ENCODE results near the gene ULK4.

ULK4 gene

DNA sequence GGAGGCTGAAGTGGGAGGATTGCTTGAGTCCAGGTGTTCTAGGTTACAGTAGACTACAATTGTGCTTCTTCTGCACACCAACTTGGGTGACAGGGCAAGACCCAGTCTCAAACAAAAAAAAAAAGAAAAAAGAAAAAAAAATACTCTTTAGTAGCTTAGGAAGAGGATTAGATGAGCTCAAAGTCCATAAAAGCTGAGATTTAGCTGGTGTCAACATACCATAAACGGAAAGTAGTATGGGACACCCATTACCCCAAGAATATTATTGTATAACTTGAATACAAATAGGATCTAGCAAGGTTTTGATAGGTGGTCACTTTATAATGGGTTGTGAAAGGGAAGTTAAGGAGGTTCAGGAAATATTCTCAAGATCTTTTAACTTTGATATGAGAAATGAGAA is 38.0 kb upstream of the ULK4 start:
- Histone ChIP-seq H2AFZ (ENCODE audit: low read depth, low read length) (no peak overlapping the region), H3K36me3 (ENCODE audit: insufficient read depth, low read length) (no peaks in the 10 kb centered on the region), H3K27me3 (ENCODE audit: insufficient read depth, low read length, poor library complexity) (peaks cover 6% of the 10 kb centered on the region), H3K9ac (ENCODE audit: low read depth, low read length) (no peak overlapping the region), H4K20me1 (ENCODE audit: insufficient read depth, low read length) (no peaks in the 10 kb centered on the region), H3K27ac (ENCODE audit: low read length) (no peak overlapping the region), H3K4me3 (ENCODE audit: low read depth in 1 of 2, low read length in 2 of 2) (no peak overlapping the region), H3K9me3 (ENCODE audit: insufficient read depth, low read length, severe bottlenecking) (no peaks in the 10 kb centered on the region), H3K4me2 (ENCODE audit: insufficient read depth, low read length) (no peak overlapping the region), H3K4me1 (ENCODE audit: insufficient read depth, low read length) (no peaks in the 10 kb centered on the region), H3K79me2 (ENCODE audit: insufficient read depth, low read length) (no peaks in the 10 kb centered on the region)
- ATAC-seq (ENCODE audit: insufficient read depth, low read depth) (no peak), DNase-seq (no peak)
- no peak for TF ChIP-seq EZH2 (IDR thresholded peaks at IDR 0.05; ENCODE audit: borderline replicate concordance, low read depth, low read length, severe bottlenecking)

DNA sequence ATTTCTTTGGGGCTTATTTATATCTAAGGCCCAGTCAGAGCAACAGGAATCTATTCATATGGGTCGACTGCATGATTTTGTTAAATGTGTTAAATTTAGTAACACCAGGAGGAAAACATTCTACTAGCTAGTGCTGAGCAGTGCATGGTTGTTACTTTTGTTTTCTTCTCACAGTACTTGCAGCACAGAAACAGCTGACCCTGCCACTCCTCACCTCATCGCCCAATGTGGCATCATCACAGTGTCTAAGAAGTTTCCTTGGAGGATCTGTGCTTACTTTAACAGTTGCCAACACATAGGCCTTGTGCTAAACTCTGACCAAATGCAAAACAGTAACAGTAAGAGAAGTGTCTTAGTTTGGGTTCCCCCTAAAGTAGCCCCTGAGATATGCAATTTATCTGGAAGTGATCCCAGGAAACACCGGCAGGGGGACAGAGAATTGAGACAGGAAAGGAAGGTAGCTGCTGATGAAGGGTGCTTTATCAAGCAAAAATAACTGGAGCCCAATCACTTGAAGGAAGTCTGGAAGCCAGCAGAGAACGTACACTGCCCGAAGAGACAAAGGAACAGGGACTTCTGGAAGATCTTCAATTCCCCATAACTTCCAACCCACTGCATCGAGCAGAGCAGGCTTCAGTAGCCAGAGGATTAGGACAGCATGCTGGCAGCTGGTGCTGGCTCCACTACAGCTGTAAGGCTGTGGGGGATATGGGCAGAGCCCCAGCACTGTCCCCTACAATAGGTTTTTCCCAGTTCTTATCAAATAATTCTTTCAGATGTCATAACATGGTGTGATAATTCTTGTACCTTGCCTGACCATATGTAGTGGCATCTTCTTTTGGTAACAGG is 36.0 kb upstream of the ULK4 start:
- Histone ChIP-seq H3K4me3 (ENCODE audit: low read depth in 1 of 2, low read length in 2 of 2) (no peak overlapping the region), H3K79me2 (ENCODE audit: insufficient read depth, low read length) (no peaks in the 10 kb centered on the region), H3K27me3 (ENCODE audit: insufficient read depth, low read length, poor library complexity) (peaks cover 6% of the 10 kb centered on the region), H4K20me1 (ENCODE audit: insufficient read depth, low read length) (no peaks in the 10 kb centered on the region), H3K9me3 (ENCODE audit: insufficient read depth, low read length, severe bottlenecking) (no peaks in the 10 kb centered on the region), H3K27ac (ENCODE audit: low read length) (no peak overlapping the region), H3K36me3 (ENCODE audit: insufficient read depth, low read length) (no peaks in the 10 kb centered on the region), H3K9ac (ENCODE audit: low read depth, low read length) (no peak overlapping the region), H2AFZ (ENCODE audit: low read depth, low read length) (no peak overlapping the region), H3K4me2 (ENCODE audit: insufficient read depth, low read length) (no peak overlapping the region), H3K4me1 (ENCODE audit: insufficient read depth, low read length) (no peaks in the 10 kb centered on the region)
- no peak for TF ChIP-seq CTCF (IDR thresholded peaks at IDR 0.05; ENCODE audit: borderline replicate concordance, extremely low read depth, low read length, poor library complexity, severe bottlenecking)
- no peak for ATAC-seq (ENCODE audit: insufficient read depth, low read depth)
- DNase-seq, result no peak

DNA sequence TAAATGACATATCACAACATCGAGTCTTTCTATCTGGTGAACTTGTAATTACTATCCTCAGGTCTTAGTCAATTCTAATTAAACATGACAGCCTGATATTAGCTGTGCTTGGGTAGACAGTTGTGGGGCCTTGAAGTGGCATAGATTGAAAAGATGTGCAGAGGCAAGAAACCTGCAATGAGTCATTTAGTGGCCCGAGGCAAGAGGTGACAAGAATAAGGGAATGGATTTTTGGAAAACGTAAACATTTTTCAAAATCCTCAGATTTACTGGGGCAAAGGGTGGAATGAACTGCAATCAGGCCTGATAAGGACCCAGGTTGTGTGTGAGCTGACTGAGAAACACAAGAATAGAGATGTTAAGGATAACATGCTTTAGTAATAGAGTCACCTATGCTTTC is 29.5 kb upstream of the ULK4 start:
- H4K20me1 ChIP-seq (ENCODE audit: insufficient read depth, low read length), result no peaks in the 10 kb centered on the region
- H3K4me1 ChIP-seq (ENCODE audit: insufficient read depth, low read length), result no peaks in the 10 kb centered on the region
- no peaks in the 10 kb centered on the region for H3K79me2 ChIP-seq (ENCODE audit: insufficient read depth, low read length)
- no peaks in the 10 kb centered on the region for H3K27me3 ChIP-seq (ENCODE audit: insufficient read depth, low read length, poor library complexity)
- no peak overlapping the region for H3K4me3 ChIP-seq (ENCODE audit: low read depth in 1 of 2, low read length in 2 of 2)
- no peaks in the 10 kb centered on the region for H3K9me3 ChIP-seq (ENCODE audit: insufficient read depth, low read length, severe bottlenecking)
- H3K36me3 ChIP-seq (ENCODE audit: insufficient read depth, low read length), result no peaks in the 10 kb centered on the region
- H3K9ac ChIP-seq (ENCODE audit: low read depth, low read length), result no peak overlapping the region
- TF ChIP-seq CTCF (IDR thresholded peaks at IDR 0.05; ENCODE audit: borderline replicate concordance, extremely low read depth, low read length, poor library complexity, severe bottlenecking) (no peak), EZH2 (IDR thresholded peaks at IDR 0.05; ENCODE audit: borderline replicate concordance, low read depth, low read length, severe bottlenecking) (no peak)
- H3K4me2 ChIP-seq (ENCODE audit: insufficient read depth, low read length), result no peak overlapping the region
- DNase-seq, result no peak
- H2AFZ ChIP-seq (ENCODE audit: low read depth, low read length), result no peak overlapping the region
- no peak overlapping the region for H3K27ac ChIP-seq (ENCODE audit: low read length)
- ATAC-seq (ENCODE audit: insufficient read depth, low read depth), result no peak

DNA sequence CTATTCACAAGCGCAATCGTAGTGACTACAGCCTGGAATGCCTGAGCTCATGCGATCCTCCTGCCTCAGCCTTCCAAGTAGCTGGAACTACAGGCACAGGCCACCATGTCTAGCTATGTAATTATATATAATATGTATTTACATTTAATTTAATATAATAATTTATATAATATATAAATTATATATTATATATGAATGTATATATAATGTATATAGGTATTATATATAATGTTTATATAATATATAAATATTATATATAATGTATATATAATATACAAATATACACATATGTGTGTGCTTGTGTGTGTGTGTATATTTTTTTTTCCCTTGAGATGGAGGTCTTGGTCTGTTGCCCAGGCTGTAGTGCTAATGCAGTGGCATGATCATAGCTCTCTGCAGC is 27.6 kb upstream of the ULK4 start:
- H3K27me3 ChIP-seq (ENCODE audit: insufficient read depth, low read length, poor library complexity), result no peaks in the 10 kb centered on the region
- no peak for ATAC-seq (ENCODE audit: insufficient read depth, low read depth)

More for the DNA sequence above, 27.6 kb upstream of the ULK4 start:
- Histone ChIP-seq H4K20me1 (ENCODE audit: insufficient read depth, low read length) (no peaks in the 10 kb centered on the region), H3K9ac (ENCODE audit: low read depth, low read length) (no peak overlapping the region), H3K79me2 (ENCODE audit: insufficient read depth, low read length) (no peaks in the 10 kb centered on the region), H3K9me3 (ENCODE audit: insufficient read depth, low read length, severe bottlenecking) (no peaks in the 10 kb centered on the region), H3K36me3 (ENCODE audit: insufficient read depth, low read length) (no peaks in the 10 kb centered on the region), H2AFZ (ENCODE audit: low read depth, low read length) (no peak overlapping the region), H3K27ac (ENCODE audit: low read length) (no peak overlapping the region), H3K4me3 (ENCODE audit: low read depth in 1 of 2, low read length in 2 of 2) (no peak overlapping the region), H3K4me1 (ENCODE audit: insufficient read depth, low read length) (no peaks in the 10 kb centered on the region), H3K4me2 (ENCODE audit: insufficient read depth, low read length) (no peak overlapping the region)
- DNase-seq, result no peak
- TF ChIP-seq CTCF (IDR thresholded peaks at IDR 0.05; ENCODE audit: borderline replicate concordance, extremely low read depth, low read length, poor library complexity, severe bottlenecking), result no peak
- TF ChIP-seq EZH2 (IDR thresholded peaks at IDR 0.05; ENCODE audit: borderline replicate concordance, low read depth, low read length, severe bottlenecking), result no peak

Measured in DND-41 (cell line).